ENCODE measurements around the gene TMTC1. TPM values are rescaled to one million over a fixed set of nuclear protein-coding genes. Genes with fewer than 3 reads are reported as not detected.

The TMTC1 gene
- total and polyA plus RNA-seq, 8 donors, result 1.2 to 5.1 (median 2.8) TPM

DNA sequence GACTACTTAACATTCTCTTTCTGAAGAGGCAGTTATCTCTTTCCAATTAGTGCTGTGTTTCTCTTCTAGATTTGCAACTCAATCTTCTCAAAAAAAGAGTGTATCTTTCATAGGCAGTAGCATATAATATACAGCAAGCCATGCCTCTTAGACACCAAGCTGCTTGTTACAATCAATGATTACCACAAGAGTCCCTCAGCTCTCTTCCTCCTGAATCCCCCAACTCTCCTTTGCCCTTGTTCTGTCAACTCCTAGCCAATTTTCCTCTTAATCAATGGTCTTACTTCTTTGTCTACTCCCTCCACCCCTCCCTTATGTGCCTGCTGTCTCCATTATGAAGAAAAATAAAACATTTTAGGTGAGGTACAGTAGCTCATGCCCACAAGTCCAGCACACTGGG is 2.6 kb downstream of the TMTC1 start:
- ATAC-seq, result no peak
- no peak for DNase-seq
- Histone ChIP-seq H3K9me3 (no peaks in the 10 kb centered on the region), H3K4me3 (no peak overlapping the region), H3K27me3 (peaks cover 0 to 15% (median 5%) of the 10 kb centered on the region in 4 donors), H3K4me1 (peaks cover 0 to 6% (median 4%) of the 10 kb centered on the region in 3 donors), H3K36me3 (no peaks in the 10 kb centered on the region), H3K27ac (no peak overlapping the region)
- intact Hi-C loops (cut with DNase I), result no loop called here
- FAIRE-seq, result no peak
- TF ChIP-seq, protein P1, sequence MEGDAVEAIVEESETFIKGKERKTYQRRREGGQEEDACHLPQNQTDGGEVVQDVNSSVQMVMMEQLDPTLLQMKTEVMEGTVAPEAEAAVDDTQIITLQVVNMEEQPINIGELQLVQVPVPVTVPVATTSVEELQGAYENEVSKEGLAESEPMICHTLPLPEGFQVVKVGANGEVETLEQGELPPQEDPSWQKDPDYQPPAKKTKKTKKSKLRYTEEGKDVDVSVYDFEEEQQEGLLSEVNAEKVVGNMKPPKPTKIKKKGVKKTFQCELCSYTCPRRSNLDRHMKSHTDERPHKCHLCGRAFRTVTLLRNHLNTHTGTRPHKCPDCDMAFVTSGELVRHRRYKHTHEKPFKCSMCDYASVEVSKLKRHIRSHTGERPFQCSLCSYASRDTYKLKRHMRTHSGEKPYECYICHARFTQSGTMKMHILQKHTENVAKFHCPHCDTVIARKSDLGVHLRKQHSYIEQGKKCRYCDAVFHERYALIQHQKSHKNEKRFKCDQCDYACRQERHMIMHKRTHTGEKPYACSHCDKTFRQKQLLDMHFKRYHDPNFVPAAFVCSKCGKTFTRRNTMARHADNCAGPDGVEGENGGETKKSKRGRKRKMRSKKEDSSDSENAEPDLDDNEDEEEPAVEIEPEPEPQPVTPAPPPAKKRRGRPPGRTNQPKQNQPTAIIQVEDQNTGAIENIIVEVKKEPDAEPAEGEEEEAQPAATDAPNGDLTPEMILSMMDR (IDR thresholded peaks at IDR 0.05), result no peak

DNA sequence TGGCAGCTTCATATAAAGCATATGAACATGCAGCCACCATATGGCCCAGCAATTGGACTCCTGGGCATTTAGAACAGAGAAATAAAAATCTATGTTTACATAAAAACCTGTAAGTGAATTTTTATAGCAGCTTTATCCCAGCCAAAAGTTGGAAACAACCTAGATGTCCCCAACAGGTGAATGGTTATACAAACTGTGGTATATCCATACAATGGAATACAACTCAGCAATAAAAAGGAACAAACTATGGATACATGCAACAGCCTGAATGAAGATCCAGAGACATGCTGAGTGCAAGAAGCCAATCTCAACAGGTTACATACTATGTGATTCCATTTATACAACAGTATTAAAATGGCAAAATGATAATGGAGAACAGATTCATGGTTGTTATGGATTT is 3.7 kb downstream of the TMTC1 start:
- Histone ChIP-seq H3K27me3 (peaks cover 0 to 15% (median 4%) of the 10 kb centered on the region in 4 donors), H3K4me1 (peaks cover 0 to 6% (median 4%) of the 10 kb centered on the region in 3 donors), H3K9me3 (no peaks in the 10 kb centered on the region), H3K36me3 (no peaks in the 10 kb centered on the region), H3K4me3 (no peak overlapping the region), H3K27ac (no peak overlapping the region)
- intact Hi-C loops (cut with DNase I), result no loop called here
- DNase-seq, result no peak
- no peak for ATAC-seq
- TF ChIP-seq, protein P1 (IDR thresholded peaks at IDR 0.05), result no peak
- no peak for FAIRE-seq

DNA sequence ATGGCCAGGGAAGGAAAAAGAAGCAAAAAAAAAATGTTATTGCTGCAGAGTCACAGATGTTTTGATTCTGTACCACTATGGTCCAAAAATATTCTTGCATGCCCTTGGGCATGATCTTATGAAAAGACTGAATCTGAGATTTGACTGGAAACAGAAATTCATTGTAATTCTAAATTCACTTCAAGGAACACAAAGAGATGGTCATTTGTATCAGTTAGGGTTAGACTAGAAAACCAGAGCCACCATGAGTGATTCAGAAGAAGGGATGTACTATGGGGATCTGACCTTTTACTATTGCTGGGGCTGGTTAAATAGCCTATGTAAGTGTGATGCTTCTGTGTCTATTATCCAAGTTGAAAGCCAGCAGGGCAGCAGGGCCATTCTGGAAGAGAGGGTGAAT is 5.2 kb downstream of the TMTC1 start:
- H3K9me3 ChIP-seq, result no peaks in the 10 kb centered on the region
- TF ChIP-seq, protein P1 (IDR thresholded peaks at IDR 0.05), result no peak
- H3K4me1 ChIP-seq, result peaks cover 0 to 4% (median 3%) of the 10 kb centered on the region in 3 donors
- ATAC-seq (no peak), FAIRE-seq (no peak), DNase-seq (no peak)
- no peaks in the 10 kb centered on the region for H3K36me3 ChIP-seq
- H3K27ac ChIP-seq, result no peak overlapping the region
- peaks cover 0 to 15% (median 4%) of the 10 kb centered on the region in 4 donors for H3K27me3 ChIP-seq
- no peak overlapping the region for H3K4me3 ChIP-seq
- intact Hi-C loops (cut with DNase I), result no loop called here

DNA sequence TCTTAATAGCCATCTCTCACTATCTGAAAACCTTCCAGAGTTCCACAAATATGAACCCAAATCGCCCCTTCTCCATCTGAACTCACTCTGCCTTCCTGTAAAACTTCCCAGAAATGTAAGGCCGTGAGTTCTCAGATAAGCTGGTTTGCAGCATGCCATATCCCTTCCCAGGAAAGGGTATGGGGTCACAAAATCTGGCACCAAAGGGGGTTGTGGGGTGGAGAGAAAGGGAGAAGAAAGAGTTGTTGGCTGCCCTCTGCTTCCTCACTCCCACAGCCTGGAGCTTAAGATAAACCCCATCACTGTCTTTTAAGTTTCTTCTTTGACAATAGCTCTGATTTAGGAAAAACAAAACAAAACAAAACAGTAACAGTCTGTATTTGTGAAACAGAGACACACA is 10.7 kb downstream of the TMTC1 start:
- intact Hi-C loops (cut with DNase I), result no loop called here
- Histone ChIP-seq H3K27me3 (no peaks in the 10 kb centered on the region), H3K4me3 (no peak overlapping the region), H3K27ac (no peak overlapping the region), H3K4me1 (no peaks in the 10 kb centered on the region), H3K36me3 (no peaks in the 10 kb centered on the region), H3K9me3 (no peaks in the 10 kb centered on the region)
- DNase-seq (no peak), FAIRE-seq (no peak), ATAC-seq (no peak)
- TF ChIP-seq, protein P1 (IDR thresholded peaks at IDR 0.05), result no peak
- WGBS, 2 donors, result 26 to 60% methylated on average over 2 of the region's 2 CpGs

DNA sequence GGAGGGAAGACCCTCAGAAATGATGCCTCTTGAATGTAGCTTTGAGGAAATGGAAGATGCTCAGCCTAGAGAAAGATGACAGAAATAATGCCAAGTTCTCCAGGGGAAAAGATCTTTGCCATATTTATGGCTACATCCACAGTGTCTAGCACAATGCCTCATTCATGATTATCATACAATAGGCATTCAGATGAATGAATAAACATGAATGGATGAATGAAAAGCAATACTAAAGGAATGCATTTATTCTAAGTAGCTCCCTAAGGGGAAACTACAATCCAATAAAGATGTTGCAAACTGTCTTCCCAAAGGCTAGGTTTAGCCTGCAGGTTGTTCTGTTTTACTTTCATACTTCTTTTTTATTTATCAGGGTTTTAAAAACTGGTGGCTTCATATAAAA is 12.0 kb downstream of the TMTC1 start:
- Histone ChIP-seq H3K4me3 (no peak overlapping the region), H3K4me1 (no peaks in the 10 kb centered on the region), H3K9me3 (no peaks in the 10 kb centered on the region), H3K27me3 (no peaks in the 10 kb centered on the region), H3K36me3 (no peaks in the 10 kb centered on the region), H3K27ac (no peak overlapping the region)
- DNase-seq, result no peak
- no peak for ATAC-seq
- TF ChIP-seq, protein P1 (IDR thresholded peaks at IDR 0.05), result no peak
- FAIRE-seq, result no peak
- intact Hi-C loops (cut with DNase I), result no loop called here

Data from pancreas (tissue), 10 donors.